HUES48 (cell line): ENCODE results near the gene NFE2L2.
"Not testable (repeated sequence)": the region's sequence is repeated elsewhere in the genome, so short reads cannot be mapped to it uniquely, and the experiment has no call there.

Experiments
- H3K27ac ChIP-seq: one replicate; pipeline ENCODE4 v1.7.0; 2013; ENCODE audit warnings: low read depth, low read length, inconsistent platforms
- H3K27me3 ChIP-seq: 2 replicates; pipeline ENCODE4 v1.6.1; 2013; ENCODE audit warnings: mild to moderate bottlenecking, low read length; ENCODE audit not compliant: control insufficient read depth, insufficient read depth
- H3K36me3 ChIP-seq: 2 replicates; pipeline ENCODE4 v1.6.1; 2013; ENCODE audit warnings: low read length; ENCODE audit not compliant: control insufficient read depth, insufficient read depth
- H3K4me1 ChIP-seq: 2 replicates; pipeline ENCODE4 v1.6.1; 2013; ENCODE audit warnings: mild to moderate bottlenecking, low read length; ENCODE audit not compliant: control insufficient read depth, insufficient read depth
- H3K4me3 ChIP-seq: 2 replicates; pipeline ENCODE4 v1.5.1; 2013; ENCODE audit warnings: mild to moderate bottlenecking, low read depth, low read length
- H3K9ac ChIP-seq: 2 replicates; pipeline ENCODE4 v1.6.1; 2013; ENCODE audit warnings: mild to moderate bottlenecking, low read depth, low read length, moderate library complexity
- H3K9me3 ChIP-seq: 2 replicates; pipeline ENCODE4 v1.6.1; 2013; ENCODE audit warnings: low read length; ENCODE audit not compliant: control insufficient read depth, insufficient read depth

NFE2L2 gene

GRCh38 chr2:177264693-177265587 is at the start of gene NFE2L2:
TSS of gene NFE2L2 (minus strand) at chr2:177264727. CDS start at chr2:177264576, 151 bp downstream.
- Histone ChIP-seq H3K9ac (peak within 1 kb of the TSS; percentile 93), H3K27me3 (no peaks in the 10 kb centered on the region), H3K9me3 (no peaks in the 10 kb centered on the region), H3K36me3 (no peaks in the 10 kb centered on the region), H3K27ac (peak within 1 kb of the TSS; percentile 97), H3K4me3 (peak within 1 kb of the TSS; percentile 85), H3K4me1 (peaks cover 30% of the 10 kb centered on the region)

- Histone ChIP-seq H3K9me3 (no peaks in the 10 kb centered on the region), H3K27ac (no peak overlapping the region), H3K36me3 (no peaks in the 10 kb centered on the region), H3K4me1 (peaks cover 25% of the 10 kb centered on the region), H3K9ac (no peak overlapping the region), H3K27me3 (no peaks in the 10 kb centered on the region), H3K4me3 (no peak overlapping the region)
These were observed 49.7 kb upstream of the NFE2L2 start for GRCh38 chr2:177314194-177314593.

GRCh38 chr2:177313162-177313781 is 48.7 kb upstream of the NFE2L2 start:
- no peak overlapping the region for H3K27ac ChIP-seq

GRCh38 chr2:177312562-177312961 is 48.0 kb upstream of the NFE2L2 start:
- Histone ChIP-seq H3K4me3 (no peak overlapping the region), H3K9ac (no peak overlapping the region), H3K9me3 (no peaks in the 10 kb centered on the region), H3K27ac (no peak overlapping the region), H3K4me1 (peaks cover 25% of the 10 kb centered on the region), H3K27me3 (no peaks in the 10 kb centered on the region), H3K36me3 (no peaks in the 10 kb centered on the region)

More at GRCh38 chr2:177313162-177313781, 48.7 kb upstream of the NFE2L2 start:
- no peak overlapping the region for H3K4me3 ChIP-seq
- H3K9me3 ChIP-seq = no peaks in the 10 kb centered on the region
- no peaks in the 10 kb centered on the region for H3K27me3 ChIP-seq
- peaks cover 25% of the 10 kb centered on the region for H3K4me1 ChIP-seq
- H3K36me3 ChIP-seq = no peaks in the 10 kb centered on the region
- H3K9ac ChIP-seq = no peak overlapping the region

DNA sequence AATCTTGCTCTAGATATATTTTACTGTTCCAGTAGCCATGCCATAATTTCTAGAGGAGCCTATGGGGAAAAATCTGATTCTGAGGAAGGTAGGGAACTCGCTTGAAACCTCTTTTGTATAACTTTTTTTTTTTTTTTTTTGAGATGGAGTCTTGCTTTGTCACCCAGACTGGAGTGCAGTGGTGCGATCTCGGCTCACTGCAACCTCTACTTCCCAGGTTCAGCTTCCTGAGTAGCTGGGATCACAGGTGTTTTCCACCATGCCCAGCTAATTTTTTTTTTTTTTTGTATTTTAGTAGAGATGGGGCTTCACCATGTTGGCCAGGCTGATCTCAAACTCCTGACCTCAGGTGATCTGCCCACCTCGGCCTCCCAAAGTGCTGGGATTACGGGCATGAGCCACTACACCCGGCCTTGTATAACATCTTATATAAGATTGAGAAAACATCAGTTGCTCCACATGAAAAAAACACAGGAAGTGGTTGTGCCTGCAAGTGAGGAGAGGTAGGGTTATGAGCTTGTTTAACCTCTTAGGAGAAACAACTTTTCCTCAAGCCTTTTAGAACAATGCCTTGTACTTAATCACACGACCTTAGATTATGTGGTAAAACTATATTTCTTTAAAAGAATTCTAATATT is 45.3 kb upstream of the NFE2L2 start:
- not testable (repeated sequence) for H3K9me3 ChIP-seq, H3K27me3 ChIP-seq, H3K36me3 ChIP-seq, H3K9ac ChIP-seq, H3K4me3 ChIP-seq, H3K27ac ChIP-seq
- peaks cover 12% of the 10 kb centered on the region; the same call in 1 of the 2 replicates for H3K4me1 ChIP-seq

- no peaks in the 10 kb centered on the region for H3K27me3 ChIP-seq
- no peak overlapping the region for H3K4me3 ChIP-seq
These were observed 42.0 kb upstream of the NFE2L2 start for GRCh38 chr2:177306550-177306949.

DNA sequence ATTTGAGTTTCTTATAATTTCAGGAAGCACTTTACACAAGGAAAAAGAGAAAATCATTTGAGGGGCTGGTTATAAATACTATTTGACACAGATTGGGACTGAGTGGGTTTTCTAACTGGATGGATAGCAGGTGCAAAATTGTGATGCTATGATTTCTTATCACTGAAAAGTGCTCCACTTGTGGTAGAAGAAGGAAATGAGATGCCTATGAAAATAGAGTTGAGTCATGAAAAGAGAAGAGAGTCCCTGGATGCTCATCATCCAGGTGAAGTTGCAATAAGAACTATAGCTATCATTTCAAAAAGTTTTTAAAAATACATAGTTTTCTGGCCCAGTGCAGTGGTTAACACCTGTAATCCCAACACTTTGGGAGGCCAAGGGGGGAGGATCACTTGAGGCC is 39.4 kb upstream of the NFE2L2 start:
- no peak overlapping the region for H3K27ac ChIP-seq
- H3K4me1 ChIP-seq = no peaks in the 10 kb centered on the region
- H3K4me3 ChIP-seq = no peak overlapping the region
- H3K36me3 ChIP-seq = no peaks in the 10 kb centered on the region
- H3K9me3 ChIP-seq = no peaks in the 10 kb centered on the region
- H3K9ac ChIP-seq = no peak overlapping the region
- H3K27me3 ChIP-seq = no peaks in the 10 kb centered on the region

More at GRCh38 chr2:177306550-177306949, 42.0 kb upstream of the NFE2L2 start:
- Histone ChIP-seq H3K9ac (no peak overlapping the region), H3K4me1 (no peaks in the 10 kb centered on the region), H3K9me3 (no peaks in the 10 kb centered on the region), H3K36me3 (no peaks in the 10 kb centered on the region), H3K27ac (no peak overlapping the region)

- Histone ChIP-seq H3K27me3 (no peaks in the 10 kb centered on the region), H3K9me3 (no peaks in the 10 kb centered on the region), H3K27ac (no peak overlapping the region), H3K9ac (no peak overlapping the region), H3K36me3 (no peaks in the 10 kb centered on the region), H3K4me1 (no peaks in the 10 kb centered on the region), H3K4me3 (no peak overlapping the region)
These were observed 38.0 kb upstream of the NFE2L2 start for GRCh38 chr2:177302552-177302951.

- no peaks in the 10 kb centered on the region for H3K4me1 ChIP-seq
- no peaks in the 10 kb centered on the region for H3K36me3 ChIP-seq
- H3K4me3 ChIP-seq = no peak overlapping the region
- no peaks in the 10 kb centered on the region for H3K9me3 ChIP-seq
- no peak overlapping the region for H3K27ac ChIP-seq
- no peak overlapping the region for H3K9ac ChIP-seq
- no peaks in the 10 kb centered on the region for H3K27me3 ChIP-seq
These were observed 33.7 kb upstream of the NFE2L2 start for GRCh38 chr2:177298191-177298590.

DNA sequence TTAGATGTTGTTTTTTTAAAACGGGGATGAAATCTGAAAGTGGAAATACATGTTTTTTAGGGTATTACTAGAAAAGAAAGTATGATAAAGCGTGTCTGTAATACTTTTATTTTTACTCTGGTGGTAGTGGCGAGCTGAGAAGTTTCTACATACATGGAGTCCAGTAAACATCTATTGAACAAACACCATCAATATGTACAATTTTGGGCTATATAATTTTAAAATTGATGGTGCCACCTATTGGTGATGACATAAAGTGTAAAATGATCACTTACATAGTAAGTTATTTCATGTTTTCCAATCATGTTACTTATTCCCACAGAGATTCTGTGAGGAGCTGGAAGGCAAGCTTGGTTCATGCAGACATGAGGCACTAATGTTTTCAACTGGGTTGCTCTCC is 31.5 kb upstream of the NFE2L2 start:
- Histone ChIP-seq H3K27ac (no peak overlapping the region), H3K9ac (no peak overlapping the region), H3K4me1 (no peaks in the 10 kb centered on the region), H3K4me3 (no peak overlapping the region), H3K27me3 (no peaks in the 10 kb centered on the region), H3K36me3 (no peaks in the 10 kb centered on the region), H3K9me3 (no peaks in the 10 kb centered on the region)

GRCh38 chr2:177295484-177295883 is 31.0 kb upstream of the NFE2L2 start:
- no peak overlapping the region for H3K9ac ChIP-seq
- H3K4me1 ChIP-seq = no peaks in the 10 kb centered on the region
- no peak overlapping the region for H3K27ac ChIP-seq
- no peaks in the 10 kb centered on the region for H3K27me3 ChIP-seq
- no peaks in the 10 kb centered on the region for H3K9me3 ChIP-seq
- H3K36me3 ChIP-seq = no peaks in the 10 kb centered on the region
- H3K4me3 ChIP-seq = no peak overlapping the region
